Tibial nerve (tissue), 4 donors: ENCODE results near the gene FHL1. TPM values are rescaled to one million over a fixed set of nuclear protein-coding genes. Genes with fewer than 3 reads are reported as not detected.

Experiments used
- DNase-seq, 2 donors: peaks; one replicate each; pipeline ENCODE4 v3.0.0-alpha.2; 2019; ENCODE audit warnings: low spot score in 2 of 2
- H3K27ac ChIP-seq, 4 donors: fragments of 200-600 bp; sonication (generic) in 3 of 4; one replicate each; pipeline ENCODE4 v1.5.1; 2017 to 2019; ENCODE audit warnings: mild to moderate bottlenecking in 1 of 4
- H3K27me3 ChIP-seq, 2 donors: fragments of 200-600 bp; sonication (generic) in 1 of 2; one replicate each; pipeline versions ENCODE4 v1.5.1 to v1.6.0; 2017 to 2019
- H3K36me3 ChIP-seq, 3 donors: fragments of 200-600 bp; sonication (generic); one replicate each; pipeline ENCODE4 v1.5.1; 2018 to 2019
- H3K4me1 ChIP-seq, 4 donors: fragments of 200-600 bp; sonication (generic) in 3 of 4; one replicate each; pipeline ENCODE4 v1.5.1; 2017 to 2019
- H3K4me3 ChIP-seq, 4 donors: fragments of 200-600 bp; sonication (generic) in 3 of 4; one replicate each; pipeline ENCODE4 v1.5.1; 2017 to 2019; ENCODE audit warnings: mild to moderate bottlenecking in 1 of 4, moderate library complexity in 1 of 4
- H3K9me3 ChIP-seq, 4 donors: fragments of 200-600 bp; sonication (generic) in 3 of 4; one replicate each; pipeline ENCODE4 v1.5.1; 2017 to 2019
- EP300 ChIP-seq, 2 donors: sonication (generic); formaldehyde crosslinking; IDR thresholded peaks; one replicate each; pipeline ENCODE4 v1.6.1; 2017; ENCODE audit warnings: antibody characterized with exemption in 2 of 2, mild to moderate bottlenecking in 1 of 2
- POLR2A ChIP-seq, 2 donors: fragments of 450-650 bp; IDR thresholded peaks; one replicate each; pipeline ENCODE4 v1.6.1; 2017; ENCODE audit warnings: antibody characterized with exemption in 2 of 2, mild to moderate bottlenecking in 2 of 2, moderate library complexity in 2 of 2
- WGBS, 2 donors: methylation state at CpG; one replicate each; pipeline ENCODE4 v1.1.5; 2018; 5-methylcytosine and 5-hydroxymethylcytosine counted together
- total RNA-seq, 4 donors: library from RNA; depleted of rRNA; stranded (reverse); fragments of >200 nt; gene quantifications; one replicate each; pipeline ENCODE4 v1.1.0, GENCODE V29; 2016
- TF ChIP-seq, protein P1 (sequence below), 5 experiments: fragments of 200-600 bp in 3 of 5; fragments of 450-650 bp in 2 of 5; sonication (generic) in 3 of 5; IDR thresholded peaks; one replicate each; pipeline ENCODE4 v1.5.1; 2016 to 2019; ENCODE audit warnings: antibody characterized with exemption in 5 of 5, mild to moderate bottlenecking in 3 of 5, moderate library complexity in 2 of 5

FHL1 gene
- total RNA-seq, 4 donors from 2014 or later: 246 to 749 (median 333) TPM

GRCh38 chrX:136158685-136159084 lies 11.4 kb downstream of the FHL1 start:
- H3K27ac ChIP-seq: no peak overlapping the region

GRCh38 chrX:136159611-136160025 lies 12.3 kb downstream of the FHL1 start:
- no peak overlapping the region for H3K4me3 ChIP-seq

More at GRCh38 chrX:136158685-136159084, 11.4 kb downstream of the FHL1 start:
- no peaks in the 10 kb centered on the region for H3K9me3 ChIP-seq
- WGBS, 2 donors: 68 to 80% methylated on average over 4 of the region's 4 CpGs
- peaks cover 0 to 12% (median 0%) of the 10 kb centered on the region in 4 donors for H3K4me1 ChIP-seq
- no peak for DNase-seq
- no peak overlapping the region for H3K4me3 ChIP-seq
- peaks cover 0 to 13% of the 10 kb centered on the region in 2 donors for H3K27me3 ChIP-seq
- no peaks in the 10 kb centered on the region for H3K36me3 ChIP-seq
- TF ChIP-seq POLR2A (IDR thresholded peaks at IDR 0.05) (no peak), EP300 (IDR thresholded peaks at IDR 0.05) (no peak)
- TF ChIP-seq, protein P1, sequence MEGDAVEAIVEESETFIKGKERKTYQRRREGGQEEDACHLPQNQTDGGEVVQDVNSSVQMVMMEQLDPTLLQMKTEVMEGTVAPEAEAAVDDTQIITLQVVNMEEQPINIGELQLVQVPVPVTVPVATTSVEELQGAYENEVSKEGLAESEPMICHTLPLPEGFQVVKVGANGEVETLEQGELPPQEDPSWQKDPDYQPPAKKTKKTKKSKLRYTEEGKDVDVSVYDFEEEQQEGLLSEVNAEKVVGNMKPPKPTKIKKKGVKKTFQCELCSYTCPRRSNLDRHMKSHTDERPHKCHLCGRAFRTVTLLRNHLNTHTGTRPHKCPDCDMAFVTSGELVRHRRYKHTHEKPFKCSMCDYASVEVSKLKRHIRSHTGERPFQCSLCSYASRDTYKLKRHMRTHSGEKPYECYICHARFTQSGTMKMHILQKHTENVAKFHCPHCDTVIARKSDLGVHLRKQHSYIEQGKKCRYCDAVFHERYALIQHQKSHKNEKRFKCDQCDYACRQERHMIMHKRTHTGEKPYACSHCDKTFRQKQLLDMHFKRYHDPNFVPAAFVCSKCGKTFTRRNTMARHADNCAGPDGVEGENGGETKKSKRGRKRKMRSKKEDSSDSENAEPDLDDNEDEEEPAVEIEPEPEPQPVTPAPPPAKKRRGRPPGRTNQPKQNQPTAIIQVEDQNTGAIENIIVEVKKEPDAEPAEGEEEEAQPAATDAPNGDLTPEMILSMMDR (IDR thresholded peaks at IDR 0.05): no peak

DNA sequence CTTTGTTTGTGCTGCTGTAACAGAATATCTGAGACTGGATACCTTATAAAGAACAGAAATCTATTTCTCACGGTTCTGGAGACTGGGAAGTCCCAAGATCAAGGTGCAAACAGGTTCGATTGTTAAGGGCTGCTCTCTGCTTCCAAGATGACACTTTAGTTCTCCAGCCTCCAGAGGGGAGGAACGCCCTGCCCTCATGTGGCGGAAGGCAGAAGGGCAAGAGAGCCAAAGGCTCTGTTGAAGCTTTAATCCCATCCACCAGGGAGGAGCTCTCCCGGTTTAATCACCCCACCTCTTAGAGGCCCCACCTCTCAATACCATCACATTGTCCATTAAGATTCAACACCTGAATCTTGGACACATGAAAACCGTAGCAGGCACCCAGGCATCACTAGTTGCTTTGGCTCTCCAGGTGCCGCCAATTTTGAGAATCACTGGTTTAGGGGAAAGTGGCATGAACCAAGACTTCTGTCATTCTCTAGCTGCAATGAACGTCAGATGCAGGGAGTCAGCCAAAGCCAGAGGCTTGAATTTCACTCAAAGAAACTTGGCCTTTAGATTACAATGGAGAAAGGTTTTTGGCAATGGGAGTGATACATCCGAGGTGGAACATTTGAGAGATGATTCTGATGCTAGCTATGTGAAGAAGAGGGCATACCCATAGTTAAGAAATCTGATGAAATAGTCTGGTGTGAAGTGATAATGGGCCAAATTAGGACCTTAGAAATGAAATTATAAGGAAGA lies 15.7 kb downstream of the FHL1 start:
- H3K4me3 ChIP-seq: no peak overlapping the region
- H3K9me3 ChIP-seq: no peaks in the 10 kb centered on the region
- TF ChIP-seq, protein P1 (IDR thresholded peaks at IDR 0.05): peak; percentile 41 to 60 (median 50)
- TF ChIP-seq POLR2A (IDR thresholded peaks at IDR 0.05): no peak
- H3K36me3 ChIP-seq: no peaks in the 10 kb centered on the region
- 37 to 43% methylated on average over 5 to 9 of the region's 9 CpGs for WGBS, 2 donors
- DNase-seq: no peak
- H3K27ac ChIP-seq: peak overlapping the region in 3 of 4 donors; percentile 12 to 71 (median 64)
- peaks cover 0 to 13% (median 0%) of the 10 kb centered on the region in 4 donors for H3K4me1 ChIP-seq
- peaks cover 0 to 6% of the 10 kb centered on the region in 2 donors for H3K27me3 ChIP-seq

More at GRCh38 chrX:136159611-136160025, 12.3 kb downstream of the FHL1 start:
- 70 to 73% methylated on average over 2 of the region's 2 CpGs for WGBS, 2 donors
- Histone ChIP-seq H3K36me3 (no peaks in the 10 kb centered on the region), H3K4me1 (peaks cover 0 to 13% (median 0%) of the 10 kb centered on the region in 4 donors), H3K27me3 (peaks cover 0 to 6% of the 10 kb centered on the region in 2 donors), H3K9me3 (no peaks in the 10 kb centered on the region), H3K27ac (no peak overlapping the region)
- TF ChIP-seq EP300 (IDR thresholded peaks at IDR 0.05) (peak in 1 of 2 donors; percentile 32), POLR2A (IDR thresholded peaks at IDR 0.05) (no peak)
- no peak for DNase-seq

- H3K4me1 ChIP-seq: peaks cover 0 to 13% (median 0%) of the 10 kb centered on the region in 4 donors
- DNase-seq: no peak
- 60 to 68% methylated on average over 1 of the region's 1 CpG for WGBS, 2 donors
- H3K9me3 ChIP-seq: no peaks in the 10 kb centered on the region
- H3K4me3 ChIP-seq: no peak overlapping the region
- H3K27me3 ChIP-seq: peaks cover 0 to 6% of the 10 kb centered on the region in 2 donors
- H3K36me3 ChIP-seq: no peaks in the 10 kb centered on the region
- TF ChIP-seq POLR2A (IDR thresholded peaks at IDR 0.05) (no peak), EP300 (IDR thresholded peaks at IDR 0.05) (no peak)
- TF ChIP-seq, protein P1 (IDR thresholded peaks at IDR 0.05): no peak
- peak overlapping the region in 3 of 4 donors; percentile 12 to 71 (median 64) for H3K27ac ChIP-seq
These were observed 16.4 kb downstream of the FHL1 start for GRCh38 chrX:136163689-136164088.

GRCh38 chrX:136165406-136165805 lies 18.1 kb downstream of the FHL1 start:
- no peak overlapping the region for H3K4me3 ChIP-seq
- peak overlapping the region in 2 of 4 donors; percentile 20 to 52 for H3K27ac ChIP-seq
- no peaks in the 10 kb centered on the region for H3K36me3 ChIP-seq
- DNase-seq: no peak
- no peaks in the 10 kb centered on the region for H3K9me3 ChIP-seq
- H3K4me1 ChIP-seq: peaks cover 0 to 18% (median 2%) of the 10 kb centered on the region in 4 donors
- 40 to 49% methylated on average over 3 of the region's 3 CpGs for WGBS, 2 donors
- TF ChIP-seq POLR2A (IDR thresholded peaks at IDR 0.05): no peak
- TF ChIP-seq, protein P1 (IDR thresholded peaks at IDR 0.05): no peak
- no peak for TF ChIP-seq EP300 (IDR thresholded peaks at IDR 0.05)
- peaks cover 0 to 6% of the 10 kb centered on the region in 2 donors for H3K27me3 ChIP-seq
